A673 (cell line): ENCODE measurements around the gene GPR158. TPM values are rescaled to one million over a fixed set of nuclear protein-coding genes. Genes with fewer than 3 reads are reported as not detected.
"Not testable (repeated sequence)": the region's sequence is repeated elsewhere in the genome, so short reads cannot be mapped to it uniquely, and the experiment has no call there.

Experiments
- BruUV-seq: library from RNA; stranded (reverse); fragments of 400-500 nt; replicated peaks from 2 replicates; lab custom pipeline; 2021; lab: Mats Ljungman, UMichigan
- CTCF ChIA-PET: fragments of 300-600 bp; sonication (Branson Sonifier 250); formaldehyde crosslinking; loops from one replicate; lab custom pipeline; 2022; ENCODE audit warnings: antibody characterized with exemption; lab: Charles Lee
- POLR2A ChIA-PET: fragments of 300-600 bp; sonication (Branson Sonifier 250); formaldehyde crosslinking; loops from one replicate; lab custom pipeline; 2022; ENCODE audit warnings: antibody characterized with exemption; ENCODE audit not compliant: low non-redundant PET; lab: Charles Lee
- DNase-seq: peaks from one replicate; pipeline ENCODE4 v3.0.0-alpha.2; 2015; ENCODE audit warnings: low spot score
- H3K27ac ChIP-seq: fragments of 200-600 bp; sonication (generic); 2 replicates; pipeline ENCODE4 v1.5.1; 2016; ENCODE audit warnings: mixed run types, low read depth, mild to moderate bottlenecking, mixed read lengths, antibody characterized with exemption, low read length; ENCODE audit not compliant: poor library complexity, severe bottlenecking
- H3K27me3 ChIP-seq: fragments of 200-600 bp; sonication (generic); replicated peaks from 2 replicates; pipeline ENCODE4 v1.6.1; 2017; ENCODE audit warnings: mixed run types, low read depth, mild to moderate bottlenecking, mixed read lengths, antibody characterized with exemption, low read length; ENCODE audit not compliant: insufficient read depth, poor library complexity
- H3K36me3 ChIP-seq: fragments of 200-600 bp; sonication (generic); 2 replicates; pipeline ENCODE4 v1.6.1; 2016; ENCODE audit warnings: mixed run types, mild to moderate bottlenecking, mixed read lengths, antibody characterized with exemption, low read length; ENCODE audit not compliant: insufficient read depth, poor library complexity, severe bottlenecking
- H3K4me1 ChIP-seq: fragments of 200-600 bp; sonication (generic); 2 replicates; pipeline ENCODE4 v1.6.1; 2017; ENCODE audit warnings: mixed run types, mild to moderate bottlenecking, mixed read lengths, antibody characterized with exemption, low read length; ENCODE audit not compliant: insufficient read depth, poor library complexity, severe bottlenecking
- H3K4me3 ChIP-seq: fragments of 200-600 bp; sonication (generic); 2 replicates; pipeline ENCODE4 v1.5.1; 2016; ENCODE audit warnings: low read depth, mixed run types, mild to moderate bottlenecking, mixed read lengths, low read length; ENCODE audit not compliant: poor library complexity, severe bottlenecking
- H3K9me3 ChIP-seq: fragments of 200-600 bp; sonication (generic); 2 replicates; pipeline ENCODE4 v1.6.1; 2016; ENCODE audit warnings: mixed run types, low read depth, mild to moderate bottlenecking, mixed read lengths, antibody characterized with exemption, low read length; ENCODE audit not compliant: poor library complexity, severe bottlenecking
- EZH2 ChIP-seq: fragments of 200-600 bp; sonication (generic); IDR thresholded peaks from 2 replicates; pipeline ENCODE4 v1.6.1; 2017; ENCODE audit warnings: borderline replicate concordance, low read depth, mild to moderate bottlenecking, mixed read lengths, antibody characterized with exemption, low read length; ENCODE audit not compliant: poor library complexity, severe bottlenecking
- intact Hi-C: fragments of 100-400 bp; cut with micrococcal nuclease; formaldehyde crosslinking; loops from one replicate; pipeline ENCODE4 v1.10.0; 2022; ENCODE audit not compliant: unreplicated experiment
- total RNA-seq: library from RNA; stranded (reverse); gene quantifications from 2 replicates; pipeline ENCODE4 v1.2.3, GENCODE V29; 2021
- TF ChIP-seq, protein P1 (sequence below): fragments of 300-800, 200-600 bp; sonication (generic); conservative IDR thresholded peaks from 2 replicates; pipeline ENCODE4 v1.5.1; 2017; ENCODE audit warnings: low read depth, mild to moderate bottlenecking, antibody characterized with exemption, low read length, moderate library complexity, mixed read lengths

GPR158 gene
- total RNA-seq, 1 experiment from 2014 or later: not detected

DNA sequence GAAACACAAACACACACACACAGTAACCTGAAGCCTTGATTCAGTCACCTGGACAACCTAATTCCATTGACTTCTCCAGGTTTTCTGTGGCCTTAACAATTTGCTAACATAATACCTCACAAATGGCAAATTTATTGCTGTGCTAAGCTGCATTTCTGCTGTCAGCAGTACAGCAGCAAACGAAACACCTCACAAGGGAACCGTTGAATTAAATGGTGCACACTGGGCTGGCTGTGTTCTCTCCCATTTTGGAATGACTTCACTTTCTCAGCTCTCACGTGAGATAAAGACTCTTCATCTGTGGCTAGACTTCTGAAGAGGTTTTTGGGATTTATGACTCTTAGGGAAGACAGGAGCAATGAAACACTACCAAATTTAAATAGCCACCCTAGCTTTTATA, 152.5 kb downstream of the GPR158 start:
- Histone ChIP-seq H3K4me3 (no peak overlapping the region), H3K9me3 (no peaks in the 10 kb centered on the region), H3K27ac (no peak overlapping the region), H3K36me3 (no peaks in the 10 kb centered on the region), H3K4me1 (no peaks in the 10 kb centered on the region), H3K27me3 (no peaks in the 10 kb centered on the region)
- ChIA-PET POLR2A (no interaction called here), CTCF (no interaction called here)
- TF ChIP-seq EZH2: no peak
- TF ChIP-seq, protein P1, sequence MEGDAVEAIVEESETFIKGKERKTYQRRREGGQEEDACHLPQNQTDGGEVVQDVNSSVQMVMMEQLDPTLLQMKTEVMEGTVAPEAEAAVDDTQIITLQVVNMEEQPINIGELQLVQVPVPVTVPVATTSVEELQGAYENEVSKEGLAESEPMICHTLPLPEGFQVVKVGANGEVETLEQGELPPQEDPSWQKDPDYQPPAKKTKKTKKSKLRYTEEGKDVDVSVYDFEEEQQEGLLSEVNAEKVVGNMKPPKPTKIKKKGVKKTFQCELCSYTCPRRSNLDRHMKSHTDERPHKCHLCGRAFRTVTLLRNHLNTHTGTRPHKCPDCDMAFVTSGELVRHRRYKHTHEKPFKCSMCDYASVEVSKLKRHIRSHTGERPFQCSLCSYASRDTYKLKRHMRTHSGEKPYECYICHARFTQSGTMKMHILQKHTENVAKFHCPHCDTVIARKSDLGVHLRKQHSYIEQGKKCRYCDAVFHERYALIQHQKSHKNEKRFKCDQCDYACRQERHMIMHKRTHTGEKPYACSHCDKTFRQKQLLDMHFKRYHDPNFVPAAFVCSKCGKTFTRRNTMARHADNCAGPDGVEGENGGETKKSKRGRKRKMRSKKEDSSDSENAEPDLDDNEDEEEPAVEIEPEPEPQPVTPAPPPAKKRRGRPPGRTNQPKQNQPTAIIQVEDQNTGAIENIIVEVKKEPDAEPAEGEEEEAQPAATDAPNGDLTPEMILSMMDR: no peak
- no peak for DNase-seq
- BruUV-seq: no TSS peak
- intact Hi-C loops: no loop called here

DNA sequence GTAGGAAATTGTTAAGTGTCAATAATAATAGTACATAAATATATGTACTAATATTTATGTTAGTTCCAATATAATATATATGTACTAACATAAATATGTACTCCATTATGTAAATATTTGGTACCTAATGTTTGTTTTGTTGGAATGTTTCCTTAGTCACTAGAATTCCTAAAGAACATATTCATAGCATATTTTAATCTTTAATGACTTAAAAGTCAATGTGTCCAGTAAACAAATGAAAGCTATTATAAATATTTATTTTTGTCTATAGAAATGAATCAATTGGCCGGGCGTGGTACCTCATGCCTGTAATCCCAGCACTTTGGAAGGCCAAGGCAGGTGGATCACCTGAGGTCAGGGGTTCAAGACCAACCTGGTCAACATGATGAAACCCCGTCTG, 153.6 kb downstream of the GPR158 start:
- no TSS peak for BruUV-seq
- Histone ChIP-seq H3K4me1 (no peaks in the 10 kb centered on the region), H3K36me3 (no peaks in the 10 kb centered on the region), H3K27ac (no peak overlapping the region), H3K9me3 (no peaks in the 10 kb centered on the region), H3K4me3 (no peak overlapping the region), H3K27me3 (no peaks in the 10 kb centered on the region)
- intact Hi-C loops: no loop called here
- CTCF ChIA-PET: no interaction called here
- DNase-seq: no peak
- TF ChIP-seq EZH2: no peak
- TF ChIP-seq, protein P1: no peak
- POLR2A ChIA-PET: no interaction called here

DNA sequence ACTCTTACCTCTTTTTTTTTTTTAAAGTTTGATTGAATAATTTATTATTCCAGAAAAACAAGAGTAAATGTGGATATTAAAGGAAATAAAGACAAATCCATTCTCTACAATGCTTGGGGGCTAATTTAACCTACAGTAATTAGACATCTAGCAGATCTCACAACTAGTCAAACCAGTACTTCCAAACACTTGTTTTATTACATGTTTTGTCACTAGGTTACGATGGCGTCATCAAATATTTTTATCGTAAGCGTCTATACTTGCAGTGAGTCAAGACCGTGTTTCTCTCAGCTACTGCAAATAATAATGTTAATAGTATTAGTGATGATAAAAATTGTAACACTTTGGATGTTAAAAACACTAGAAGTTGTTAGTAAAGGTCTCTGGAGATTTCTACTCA, 154.8 kb downstream of the GPR158 start:
- H3K4me3 ChIP-seq, POLR2A ChIA-PET, DNase-seq, CTCF ChIA-PET, H3K27ac ChIP-seq, H3K4me1 ChIP-seq, H3K27me3 ChIP-seq, H3K36me3 ChIP-seq, BruUV-seq, H3K9me3 ChIP-seq, intact Hi-C loops: not testable (repeated sequence)

DNA sequence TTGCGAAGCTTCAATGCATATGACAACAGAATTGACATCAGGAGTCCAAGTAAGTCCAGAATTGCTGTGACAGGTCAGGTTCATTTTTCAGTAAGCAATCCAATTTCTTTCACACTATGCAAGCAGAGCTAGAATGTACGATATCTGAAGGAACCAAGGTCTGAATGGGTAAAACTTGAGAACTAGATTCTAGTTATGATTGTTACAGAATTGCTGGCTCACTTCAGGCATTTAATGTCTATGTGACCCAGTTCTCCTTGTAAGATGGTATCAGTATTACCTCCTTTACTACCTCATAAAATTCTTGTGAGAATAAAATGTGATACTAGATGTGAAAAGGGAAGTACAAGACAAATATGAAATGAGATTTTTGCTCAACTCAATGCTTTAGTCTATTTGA, 159.6 kb downstream of the GPR158 start:
- intact Hi-C loops: no loop called here
- no peak for TF ChIP-seq EZH2
- TF ChIP-seq, protein P1: no peak
- POLR2A ChIA-PET: no interaction called here
- Histone ChIP-seq H3K36me3 (no peaks in the 10 kb centered on the region), H3K4me3 (no peak overlapping the region), H3K27ac (no peak overlapping the region), H3K4me1 (no peaks in the 10 kb centered on the region), H3K9me3 (no peaks in the 10 kb centered on the region), H3K27me3 (no peaks in the 10 kb centered on the region)
- BruUV-seq: no TSS peak
- CTCF ChIA-PET: no interaction called here
- DNase-seq: no peak
